ENCODE data around the gene ST6GAL1. TPM values are rescaled to one million over a fixed set of nuclear protein-coding genes. Genes with fewer than 3 reads are reported as not detected.
"Not testable (repeated sequence)": the region's sequence is repeated elsewhere in the genome, so short reads cannot be mapped to it uniquely, and the experiment has no call there.

ST6GAL1 gene
- total and polyA plus RNA-seq, 12 donors = 19.5 to 94.7 (median 65.8) TPM

DNA sequence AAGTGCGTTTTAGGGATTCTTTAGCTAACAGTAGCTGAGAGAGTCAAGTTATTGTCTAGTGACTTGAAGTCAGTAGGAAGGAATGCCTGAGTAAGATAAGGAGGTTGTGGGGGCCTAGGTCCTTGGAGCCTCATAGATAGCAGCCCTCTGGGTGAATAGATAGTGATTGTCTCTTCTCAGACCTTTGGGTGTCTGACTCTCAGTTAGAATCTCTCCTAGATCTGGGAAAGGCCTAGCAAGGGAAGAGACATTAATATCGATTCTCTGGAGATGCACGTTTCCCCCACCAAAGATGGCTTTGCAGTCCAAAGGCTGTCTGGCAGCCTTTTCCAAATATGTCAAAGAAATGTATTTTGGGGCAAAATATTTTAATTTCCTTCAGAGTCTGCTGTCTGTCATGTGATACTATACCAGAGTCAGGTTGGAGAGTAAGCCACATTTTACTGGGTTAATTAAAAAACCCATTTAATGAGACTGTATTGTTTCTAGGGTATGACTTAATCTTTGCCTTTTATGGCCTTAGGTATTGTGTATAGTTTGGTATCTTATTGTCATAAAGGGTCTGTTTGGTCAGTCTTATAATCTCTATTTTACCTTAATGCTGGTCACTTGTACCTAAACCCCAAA is 92.2 kb downstream of the ST6GAL1 start:
- TF ChIP-seq, protein P1, sequence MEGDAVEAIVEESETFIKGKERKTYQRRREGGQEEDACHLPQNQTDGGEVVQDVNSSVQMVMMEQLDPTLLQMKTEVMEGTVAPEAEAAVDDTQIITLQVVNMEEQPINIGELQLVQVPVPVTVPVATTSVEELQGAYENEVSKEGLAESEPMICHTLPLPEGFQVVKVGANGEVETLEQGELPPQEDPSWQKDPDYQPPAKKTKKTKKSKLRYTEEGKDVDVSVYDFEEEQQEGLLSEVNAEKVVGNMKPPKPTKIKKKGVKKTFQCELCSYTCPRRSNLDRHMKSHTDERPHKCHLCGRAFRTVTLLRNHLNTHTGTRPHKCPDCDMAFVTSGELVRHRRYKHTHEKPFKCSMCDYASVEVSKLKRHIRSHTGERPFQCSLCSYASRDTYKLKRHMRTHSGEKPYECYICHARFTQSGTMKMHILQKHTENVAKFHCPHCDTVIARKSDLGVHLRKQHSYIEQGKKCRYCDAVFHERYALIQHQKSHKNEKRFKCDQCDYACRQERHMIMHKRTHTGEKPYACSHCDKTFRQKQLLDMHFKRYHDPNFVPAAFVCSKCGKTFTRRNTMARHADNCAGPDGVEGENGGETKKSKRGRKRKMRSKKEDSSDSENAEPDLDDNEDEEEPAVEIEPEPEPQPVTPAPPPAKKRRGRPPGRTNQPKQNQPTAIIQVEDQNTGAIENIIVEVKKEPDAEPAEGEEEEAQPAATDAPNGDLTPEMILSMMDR (IDR thresholded peaks at IDR 0.05) = no peak
- H3K27me3 ChIP-seq = no peaks in the 10 kb centered on the region
- DNase-seq (no peak), ATAC-seq (no peak)
- intact Hi-C loops (cut with DNase I) = no loop called here
- H3K27ac ChIP-seq = no peak overlapping the region
- no peak overlapping the region for H3K4me3 ChIP-seq
- peaks cover 0 to 4% (median 0%) of the 10 kb centered on the region in 11 donors for H3K9me3 ChIP-seq
- WGBS, 2 donors = 82 to 90% methylated on average over 3 of the region's 3 CpGs
- peaks cover 8 to 51% (median 22%) of the 10 kb centered on the region in 9 donors for H3K4me1 ChIP-seq
- peaks cover 0 to 5% (median 0%) of the 10 kb centered on the region in 9 donors for H3K36me3 ChIP-seq

DNA sequence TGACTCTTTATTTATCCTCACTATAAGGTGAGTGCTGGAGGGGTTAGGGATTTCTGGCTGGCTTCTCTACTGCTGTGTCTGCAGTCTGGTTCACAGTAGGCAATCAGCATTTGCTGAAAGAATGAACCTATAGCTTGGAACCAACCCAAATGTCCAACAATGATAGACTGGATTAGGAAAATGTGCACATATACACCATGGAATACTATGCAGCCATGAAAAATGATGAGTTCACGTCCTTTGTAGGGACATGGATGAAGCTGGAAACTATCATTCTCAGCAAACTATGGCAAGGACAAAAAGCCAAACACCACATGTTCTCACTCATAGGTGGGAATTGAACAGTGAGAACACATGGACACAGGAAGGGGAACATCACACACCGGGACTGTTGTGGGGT is 93.0 kb downstream of the ST6GAL1 start:
- 49 to 100% methylated on average over 2 of the region's 2 CpGs for WGBS, 2 donors
- H3K27me3 ChIP-seq; H3K9me3 ChIP-seq; H3K4me3 ChIP-seq; ATAC-seq; H3K36me3 ChIP-seq; H3K27ac ChIP-seq; intact Hi-C loops (cut with DNase I); DNase-seq: not testable (repeated sequence)
- H3K4me1 ChIP-seq = peaks cover 3 to 51% (median 14%) of the 10 kb centered on the region in 9 donors

DNA sequence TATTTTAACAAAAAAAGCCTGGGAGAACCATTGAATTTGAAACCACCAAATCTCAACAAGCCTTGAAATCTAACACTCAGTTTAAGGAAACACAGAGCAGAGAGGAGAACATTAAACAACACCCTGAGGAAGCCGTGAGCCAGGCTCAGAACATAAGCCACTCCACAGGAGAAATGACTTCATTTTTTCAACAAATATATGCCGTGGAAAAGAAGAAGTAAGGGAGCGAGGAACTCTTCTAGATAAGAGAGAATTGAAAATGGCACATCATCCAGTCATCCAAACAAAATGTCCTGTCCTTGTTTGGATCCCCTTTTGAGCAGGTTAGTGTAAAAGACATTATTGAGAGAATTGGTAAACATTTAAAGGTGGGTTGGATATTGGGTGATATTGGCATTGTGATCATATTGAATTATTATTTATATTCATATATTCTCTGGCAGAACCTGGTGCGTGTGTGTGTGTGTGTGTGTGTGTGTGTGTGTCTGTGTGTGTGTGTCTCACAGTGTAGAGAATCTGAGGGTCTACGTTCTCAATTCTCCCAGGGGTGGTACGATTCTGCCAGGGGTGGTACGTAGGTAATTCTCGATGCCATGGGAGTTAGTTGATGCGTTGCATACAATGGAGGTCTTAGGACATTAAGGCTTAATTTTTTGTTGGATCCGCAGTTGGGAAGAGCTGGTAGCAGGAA is 94.4 kb downstream of the ST6GAL1 start:
- intact Hi-C loops (cut with DNase I) = no loop called here
- peak overlapping the region in 1 of 10 donors; percentile 73 for H3K27ac ChIP-seq
- 81% methylated on average over 10 of the region's 10 CpGs for WGBS, 2 donors
- DNase-seq (no peak), ATAC-seq (peak in 1 of 8 donors; percentile 29)
- H3K9me3 ChIP-seq = peaks cover 0 to 4% (median 0%) of the 10 kb centered on the region in 11 donors
- no peaks in the 10 kb centered on the region for H3K27me3 ChIP-seq
- TF ChIP-seq, protein P1 (IDR thresholded peaks at IDR 0.05) = no peak
- H3K36me3 ChIP-seq = no peaks in the 10 kb centered on the region
- H3K4me3 ChIP-seq = no peak overlapping the region
- H3K4me1 ChIP-seq = peaks cover 3 to 60% (median 19%) of the 10 kb centered on the region in 9 donors

DNA sequence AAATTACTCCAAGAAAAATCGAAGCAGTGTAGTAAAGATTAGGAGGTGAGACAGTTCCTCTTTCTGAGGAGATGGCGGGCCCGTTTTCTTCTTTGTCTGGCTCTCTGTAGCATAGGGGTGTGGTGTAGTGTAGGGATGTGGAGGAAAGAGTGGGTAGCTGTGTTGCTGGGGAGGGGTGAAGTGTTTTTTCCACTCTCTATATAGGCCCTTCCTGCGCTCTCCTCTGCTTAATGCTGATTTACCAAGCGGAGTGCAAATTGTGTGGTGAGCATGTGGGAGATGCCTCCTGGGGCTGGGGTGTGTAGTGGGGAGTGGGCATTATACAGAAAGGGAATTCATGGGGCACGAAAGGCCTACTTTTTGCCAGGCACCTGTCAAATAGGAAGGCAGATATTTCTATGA is 94.9 kb downstream of the ST6GAL1 start:
- H3K9me3 ChIP-seq = peaks cover 0 to 4% (median 0%) of the 10 kb centered on the region in 11 donors
- H3K27me3 ChIP-seq = no peaks in the 10 kb centered on the region
- peak overlapping the region in 1 of 10 donors; percentile 73 for H3K27ac ChIP-seq
- H3K4me3 ChIP-seq = peak overlapping the region in 1 of 10 donors; percentile 17
- DNase-seq (no peak), ATAC-seq (no peak)
- intact Hi-C loops (cut with DNase I) = no loop called here
- 80 to 83% methylated on average over 6 of the region's 6 CpGs for WGBS, 2 donors
- TF ChIP-seq, protein P1 (IDR thresholded peaks at IDR 0.05) = no peak
- H3K36me3 ChIP-seq = no peaks in the 10 kb centered on the region
- peaks cover 3 to 62% (median 20%) of the 10 kb centered on the region in 9 donors for H3K4me1 ChIP-seq

All from heart right ventricle (tissue), 16 donors.